ENCODE data around the gene CRISPLD2.
"Not testable (repeated sequence)": the region's sequence is repeated elsewhere in the genome, so short reads cannot be mapped to it uniquely, and the experiment has no call there.

Gene CRISPLD2

DNA sequence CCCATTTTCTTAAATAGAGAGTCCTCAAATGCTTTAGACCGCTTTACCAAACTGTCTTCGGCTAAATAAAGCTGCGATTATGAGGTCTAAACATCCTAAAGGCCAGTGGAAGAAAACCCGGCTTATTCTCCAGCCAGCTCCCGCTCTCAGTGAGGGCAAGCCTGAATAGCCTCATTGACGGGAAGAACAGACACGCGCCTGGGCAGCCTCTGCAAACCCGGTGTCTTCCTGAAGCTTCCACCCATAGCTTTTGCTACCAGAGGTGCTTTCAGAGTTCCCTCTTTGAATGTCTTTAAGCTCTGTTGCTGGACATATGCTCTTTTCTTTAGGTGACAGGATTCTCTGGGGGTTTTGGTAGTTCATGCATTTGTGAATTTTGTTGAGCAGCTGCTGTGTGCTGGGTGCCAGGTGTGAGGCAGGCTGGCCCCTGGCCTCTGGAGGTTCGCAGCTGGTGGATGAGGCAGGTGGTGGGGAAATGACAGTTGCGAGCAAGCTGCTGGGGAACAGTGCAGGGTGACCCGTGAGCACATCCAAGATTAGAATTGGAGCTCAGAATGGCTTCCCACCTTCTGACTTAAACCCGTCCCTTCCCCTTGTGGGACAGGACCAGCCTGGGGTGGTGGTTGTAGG lies 44.7 kb downstream of the CRISPLD2 start:
- no peak for FAIRE-seq

DNA sequence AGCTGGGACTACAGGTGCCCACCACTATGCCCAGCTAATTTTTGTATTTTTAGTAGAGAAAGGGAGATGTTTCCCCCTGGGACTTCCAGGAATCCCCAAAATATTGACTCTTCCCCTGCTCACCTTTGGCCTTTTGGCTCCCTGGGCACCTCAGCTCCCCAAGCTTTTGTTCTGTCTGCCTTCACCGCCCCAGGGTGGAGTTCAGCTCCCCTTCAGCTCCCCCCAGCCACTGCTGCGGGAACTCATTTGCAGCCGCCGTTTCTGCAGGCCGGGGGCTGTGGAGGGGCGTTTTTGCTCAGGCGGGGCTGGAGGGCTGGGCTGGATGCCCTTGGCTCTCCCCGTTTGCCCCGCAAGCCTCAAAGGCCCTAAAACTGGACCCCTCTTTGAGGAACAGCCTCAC lies 47.9 kb downstream of the CRISPLD2 start:
- no peak for FAIRE-seq

DNA sequence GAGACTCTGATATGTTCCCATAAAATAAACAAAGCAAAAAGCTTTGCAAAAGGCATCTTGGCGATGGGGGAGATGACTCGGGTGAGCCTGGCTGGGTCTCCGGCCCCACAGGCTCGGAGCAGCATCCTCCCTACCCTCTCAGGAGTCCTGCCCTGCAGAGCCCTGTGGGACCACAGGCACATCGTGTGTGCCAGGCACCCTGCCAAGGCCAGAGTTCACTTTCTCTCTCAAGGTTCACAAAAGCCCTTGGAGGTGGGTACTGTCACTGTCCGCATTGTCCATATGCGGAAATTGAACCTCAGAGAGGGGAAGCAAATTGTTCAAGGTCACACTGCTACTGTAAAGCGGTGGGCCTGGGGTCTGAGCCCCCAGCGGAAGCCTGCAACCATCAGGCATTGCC lies 48.5 kb downstream of the CRISPLD2 start:
- no peak for FAIRE-seq

DNA sequence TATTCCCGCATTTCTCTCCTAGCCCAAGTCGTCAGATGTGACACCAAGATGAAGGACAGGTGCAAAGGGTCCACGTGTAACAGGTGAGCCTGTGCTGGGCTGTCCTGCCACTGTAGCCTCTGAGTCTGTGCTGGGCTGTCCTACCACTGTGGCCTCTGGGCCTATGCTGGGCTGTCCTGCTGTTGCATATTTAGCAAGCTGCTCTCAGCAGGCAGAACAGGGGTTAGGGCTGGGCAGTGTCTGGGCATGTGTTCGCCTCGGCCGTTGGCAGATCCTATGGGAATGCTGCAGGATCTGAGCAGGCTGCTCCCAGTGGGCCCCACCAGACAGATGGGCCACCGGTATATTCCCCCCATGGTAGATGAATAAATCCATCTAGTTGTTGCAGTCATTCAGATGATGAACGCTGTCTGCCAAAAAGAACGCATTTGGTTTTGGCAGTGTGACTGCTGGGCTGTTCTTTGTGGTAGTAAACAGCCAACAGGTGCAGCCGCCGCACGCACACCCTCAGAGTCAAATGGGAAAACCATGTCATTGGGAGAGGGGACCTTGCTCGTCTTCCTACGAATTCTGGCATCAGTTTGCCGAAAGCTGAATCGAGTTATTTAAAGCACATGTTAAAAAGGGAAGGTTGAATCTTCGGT lies 49.2 kb downstream of the CRISPLD2 start:
- FAIRE-seq = no peak

DNA sequence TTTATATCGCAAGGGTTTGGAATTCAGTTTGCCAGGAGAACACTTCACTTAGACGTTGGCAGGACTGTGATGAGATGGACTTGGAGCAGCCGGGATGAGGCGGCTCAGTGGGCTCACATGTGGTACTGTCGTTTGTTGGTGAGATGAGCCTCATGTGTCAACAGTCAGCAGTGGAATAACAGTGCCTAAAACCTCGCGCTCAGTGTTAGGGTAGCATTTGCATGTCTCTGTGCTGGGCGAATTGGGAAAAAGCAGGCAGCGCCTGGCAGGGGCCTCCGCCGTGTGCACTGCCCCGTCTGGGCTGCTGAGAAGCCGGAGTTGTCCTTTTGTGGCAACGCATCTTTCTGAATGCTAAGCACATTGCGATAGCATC lies 49.7 kb downstream of the CRISPLD2 start:
- no peak for FAIRE-seq

DNA sequence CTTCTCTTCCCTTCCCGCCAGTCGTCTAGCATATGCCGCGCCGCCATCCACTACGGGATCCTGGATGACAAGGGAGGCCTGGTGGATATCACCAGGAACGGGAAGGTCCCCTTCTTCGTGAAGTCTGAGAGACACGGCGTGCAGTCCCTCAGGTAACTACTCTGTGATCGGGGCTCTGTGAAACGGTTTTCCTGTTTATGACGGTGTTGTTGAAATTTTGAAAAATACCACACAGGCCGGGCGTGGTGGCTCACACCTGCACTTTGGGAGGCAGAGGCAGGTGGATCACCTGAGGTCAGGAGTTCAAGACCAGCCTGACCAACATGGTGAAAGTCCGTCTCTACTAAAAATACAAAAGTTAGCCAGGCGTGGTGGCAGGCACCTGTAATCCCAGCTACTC lies 53.2 kb downstream of the CRISPLD2 start:
- not testable (repeated sequence) for FAIRE-seq

DNA sequence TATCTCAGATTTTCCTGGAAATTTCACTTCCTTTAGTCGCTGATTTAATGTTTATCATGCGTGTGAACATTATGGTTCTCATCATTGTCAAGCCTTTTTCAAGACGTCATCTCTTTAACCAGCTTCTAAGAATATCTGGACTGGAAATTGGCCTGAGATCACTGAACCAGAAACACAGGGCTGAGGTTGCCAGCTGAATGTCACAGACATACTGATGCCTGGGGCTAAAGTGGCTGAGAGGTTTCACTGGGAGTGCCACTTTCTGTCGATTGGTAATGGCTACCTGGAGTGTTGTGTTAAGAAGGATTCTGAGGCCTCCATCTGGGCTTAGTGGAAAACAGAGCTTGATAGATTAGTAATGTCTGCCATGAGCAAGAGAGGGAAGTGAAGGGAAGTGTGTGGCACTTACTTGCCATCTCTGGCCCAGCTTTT lies 54.2 kb downstream of the CRISPLD2 start:
- FAIRE-seq = no peak

DNA sequence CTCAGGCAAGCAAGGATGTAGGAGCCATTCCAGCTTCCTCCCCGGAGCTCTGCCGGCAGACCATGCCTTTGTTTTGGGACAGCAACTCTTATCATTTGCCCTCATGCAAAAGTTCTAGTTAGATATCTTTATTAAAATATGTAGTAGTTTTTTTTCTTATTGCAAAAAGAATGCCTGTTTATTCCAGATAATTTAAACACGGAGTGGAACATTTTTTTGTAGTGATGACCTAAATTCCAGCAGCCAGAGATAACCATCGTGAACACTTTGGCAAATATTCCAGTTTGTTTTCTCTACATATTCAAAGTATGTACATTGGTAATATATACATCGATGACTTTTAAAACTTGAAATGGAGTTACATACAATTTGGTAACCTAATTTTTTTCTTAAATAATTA lies 54.8 kb downstream of the CRISPLD2 start:
- no peak for FAIRE-seq

DNA sequence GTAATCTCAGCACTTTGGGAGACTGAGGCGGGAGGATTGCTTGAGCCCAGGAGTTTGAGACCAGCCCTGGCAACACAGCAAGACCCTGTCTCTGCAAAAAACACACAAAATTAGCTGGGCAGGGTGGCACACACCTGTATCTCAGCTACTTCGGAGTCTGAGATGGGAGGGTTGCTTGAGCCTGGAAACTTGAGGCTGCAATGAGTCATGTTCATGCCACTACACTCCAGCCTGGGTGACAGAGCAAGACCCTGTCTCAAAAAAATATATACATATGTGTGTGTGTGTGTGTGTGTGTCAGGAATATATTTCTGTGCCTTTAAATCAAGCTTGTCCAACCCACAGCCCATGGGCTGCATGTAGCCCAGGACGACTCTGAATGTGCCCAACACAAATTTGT lies 55.2 kb downstream of the CRISPLD2 start:
- no peak for FAIRE-seq

DNA sequence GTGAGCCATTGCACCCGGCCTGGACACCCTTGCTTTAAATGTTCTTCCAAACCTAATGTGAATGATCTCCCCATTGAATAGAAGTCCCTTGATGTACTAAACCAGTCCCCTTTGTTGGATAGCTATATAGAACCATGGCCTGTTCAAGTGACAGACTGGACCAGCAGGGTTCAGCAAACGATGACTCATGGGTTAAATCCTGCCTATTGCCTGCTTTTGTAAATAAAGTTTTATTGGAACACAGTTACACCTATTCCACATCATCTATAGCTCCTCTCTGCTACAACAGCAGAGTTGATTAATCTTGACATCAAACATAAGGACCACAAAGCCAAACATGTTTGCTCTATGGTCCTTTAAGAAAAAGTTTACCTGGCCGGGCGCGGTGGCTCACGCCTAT lies 56.1 kb downstream of the CRISPLD2 start:
- FAIRE-seq = no peak

DNA sequence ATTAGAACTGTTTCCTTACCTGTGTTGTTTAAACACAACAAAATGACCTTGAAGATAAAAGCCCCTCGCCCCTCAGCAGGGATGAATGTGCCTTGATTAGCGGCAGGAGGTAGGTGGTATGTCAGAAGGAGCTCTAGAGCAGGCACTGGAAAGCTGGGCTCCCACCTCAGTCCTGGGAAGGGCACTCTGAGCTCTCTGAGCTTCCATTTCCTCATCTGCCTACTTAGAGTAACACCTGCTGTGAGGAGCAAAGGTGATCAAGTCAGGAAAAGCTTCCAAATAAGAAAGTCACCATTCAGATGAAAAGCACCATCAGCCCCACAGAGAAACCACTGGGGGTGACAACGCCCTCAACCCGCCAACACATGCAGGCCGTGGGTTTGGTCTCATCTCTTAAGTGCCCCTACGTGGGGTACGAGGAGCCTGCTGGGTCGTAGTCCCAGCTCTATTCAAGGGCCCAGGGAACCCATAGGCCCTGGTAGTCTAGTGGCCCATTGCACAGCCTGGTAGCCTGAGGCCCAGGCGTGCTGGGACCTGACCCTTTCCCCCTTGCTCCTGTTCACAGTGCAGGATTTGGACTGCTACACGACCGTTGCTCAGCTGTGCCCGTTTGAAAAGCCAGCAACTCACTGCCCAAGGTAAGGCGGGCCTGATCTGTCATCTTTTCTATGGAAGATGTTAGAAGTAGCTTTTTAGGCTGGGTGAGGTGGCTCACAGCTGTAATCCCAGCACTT lies 57.3 kb downstream of the CRISPLD2 start:
- FAIRE-seq = no peak

DNA sequence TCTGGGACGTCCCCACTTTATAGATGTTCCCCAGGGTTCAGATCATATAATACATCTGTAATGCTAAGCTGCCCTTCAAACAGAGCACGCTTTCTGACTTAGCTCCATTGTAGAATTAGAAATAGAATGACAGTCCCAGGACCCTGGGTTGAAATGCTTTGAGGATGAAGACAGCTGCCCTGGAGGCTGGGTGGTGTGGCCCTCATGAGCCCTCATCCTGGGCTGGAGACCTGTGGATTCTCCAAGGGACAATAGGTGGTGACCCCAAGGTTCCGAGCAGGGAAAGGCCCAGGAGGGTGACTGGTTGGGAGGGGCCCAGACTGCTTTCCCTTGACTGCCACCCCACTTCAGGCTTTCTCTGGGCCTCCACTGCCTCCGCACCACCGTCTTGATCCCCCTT lies 59.0 kb downstream of the CRISPLD2 start:
- no peak for FAIRE-seq

DNA sequence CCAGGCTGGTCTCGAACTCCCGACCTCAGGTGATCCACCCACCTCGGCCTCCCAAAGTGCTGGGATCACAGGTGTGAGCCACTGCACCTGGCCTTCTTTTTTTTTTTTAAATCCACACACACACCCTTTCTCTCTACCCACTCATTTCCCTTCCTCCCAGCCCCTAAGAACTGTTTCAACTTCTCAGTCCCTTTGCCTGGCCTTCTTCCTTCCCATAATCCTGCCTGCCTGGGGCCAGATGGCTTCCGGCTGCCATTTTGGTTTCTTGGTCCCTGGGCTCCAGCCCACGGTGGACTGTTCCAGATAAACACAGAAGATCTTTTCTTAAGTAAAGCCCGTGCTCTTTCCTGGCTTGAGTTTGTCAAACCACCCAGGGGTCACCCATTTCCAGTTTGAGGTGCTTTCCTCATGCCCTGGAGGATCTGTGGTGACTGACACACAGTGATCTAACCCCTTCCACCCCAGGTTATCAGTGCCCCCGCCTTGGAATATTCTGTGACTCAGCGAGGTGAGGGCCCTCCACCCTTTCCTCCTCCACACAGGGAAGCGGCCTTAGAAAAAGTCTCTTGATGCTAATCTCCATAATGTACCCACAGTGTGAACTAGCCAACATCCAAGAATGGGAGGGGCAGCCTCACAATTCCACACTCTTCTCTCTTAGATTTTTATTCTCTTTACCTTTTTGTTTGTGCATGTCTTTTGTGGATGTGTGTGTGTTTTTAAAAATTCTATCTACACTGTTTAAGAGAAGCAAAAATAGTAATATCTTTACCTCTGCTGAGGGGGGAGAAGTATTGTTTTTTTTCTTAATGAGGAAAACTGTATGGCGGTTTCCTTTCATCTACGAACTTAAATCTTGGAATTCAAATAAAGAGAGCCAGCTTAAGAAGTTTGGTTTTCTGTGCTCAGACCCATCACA lies 60.0 kb downstream of the CRISPLD2 start:
- no peak for FAIRE-seq

DNA sequence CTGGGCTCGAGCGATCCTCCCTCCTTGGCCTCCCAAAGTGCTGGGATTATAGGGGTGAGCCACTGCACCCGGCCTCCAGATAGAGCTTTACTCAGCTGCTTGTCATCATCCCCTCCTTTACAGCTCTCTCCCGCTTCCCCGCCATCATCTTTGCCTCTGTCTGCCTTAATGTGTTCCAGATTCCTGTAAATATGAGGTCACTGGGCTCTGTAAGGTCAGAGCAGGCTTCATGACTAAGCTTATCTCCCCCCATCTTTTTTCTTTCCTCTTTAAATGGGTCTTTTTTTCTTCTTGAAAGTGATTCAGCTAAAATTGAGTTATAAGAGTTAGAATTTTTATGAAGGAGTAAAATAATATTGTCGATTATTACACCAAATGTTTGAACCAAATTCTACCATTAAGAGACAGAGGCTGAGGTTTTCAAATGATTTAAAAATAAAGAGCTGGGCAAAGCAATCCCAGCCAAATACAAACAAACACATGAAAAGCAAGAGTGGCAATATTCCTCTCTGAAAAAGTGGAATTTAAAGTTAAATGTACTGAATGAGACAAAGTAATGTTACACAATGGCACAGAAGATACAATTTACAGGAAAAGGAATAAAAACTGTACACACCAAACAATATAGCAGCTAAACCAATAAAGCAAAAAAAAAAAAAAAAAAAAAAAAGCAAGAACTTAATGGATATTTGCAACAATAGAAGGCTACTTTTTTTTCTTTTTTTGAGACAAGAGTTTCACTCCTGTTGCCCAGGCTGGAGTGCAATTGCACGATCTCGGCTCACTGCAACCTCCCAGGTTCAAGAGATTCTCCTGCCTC lies 62.1 kb downstream of the CRISPLD2 start:
- FAIRE-seq = no peak

DNA sequence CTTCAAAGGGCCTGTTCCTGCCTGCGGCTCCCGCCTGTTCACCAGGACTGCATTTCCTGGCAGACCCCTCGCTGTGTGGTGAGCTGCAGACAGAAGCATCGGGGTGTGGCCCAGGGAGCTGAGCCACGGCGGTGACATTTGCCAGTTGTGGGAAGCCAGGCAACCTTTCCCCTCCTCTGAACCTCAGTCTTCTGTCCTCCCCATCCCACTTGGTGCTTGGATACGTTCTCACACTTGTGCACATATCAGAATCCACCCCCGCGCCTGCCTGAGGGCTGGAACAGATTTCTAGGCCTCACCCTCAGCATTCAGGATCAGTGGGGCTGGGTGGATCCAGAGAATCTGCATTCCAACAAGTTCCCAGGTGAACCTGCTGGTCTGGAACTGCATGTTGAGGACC lies 63.5 kb downstream of the CRISPLD2 start:
- no peak for FAIRE-seq

DNA sequence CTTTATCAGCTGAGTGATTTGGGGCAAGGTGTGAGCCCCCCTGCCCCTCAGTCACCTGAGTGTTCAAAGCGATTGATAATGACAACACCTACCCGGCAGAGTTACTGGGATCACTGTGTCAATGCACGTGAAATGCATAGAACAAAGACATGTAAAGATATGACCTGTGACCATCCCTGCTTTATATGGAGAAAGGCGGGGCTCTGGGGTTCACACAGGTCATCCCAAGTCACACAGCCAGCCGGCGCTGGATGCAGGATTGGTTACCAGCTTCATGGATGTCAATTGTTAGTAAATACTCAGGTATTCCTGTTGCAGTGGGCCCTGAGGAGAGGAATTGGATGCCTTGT lies 64.4 kb downstream of the CRISPLD2 start:
- no peak for FAIRE-seq

DNA sequence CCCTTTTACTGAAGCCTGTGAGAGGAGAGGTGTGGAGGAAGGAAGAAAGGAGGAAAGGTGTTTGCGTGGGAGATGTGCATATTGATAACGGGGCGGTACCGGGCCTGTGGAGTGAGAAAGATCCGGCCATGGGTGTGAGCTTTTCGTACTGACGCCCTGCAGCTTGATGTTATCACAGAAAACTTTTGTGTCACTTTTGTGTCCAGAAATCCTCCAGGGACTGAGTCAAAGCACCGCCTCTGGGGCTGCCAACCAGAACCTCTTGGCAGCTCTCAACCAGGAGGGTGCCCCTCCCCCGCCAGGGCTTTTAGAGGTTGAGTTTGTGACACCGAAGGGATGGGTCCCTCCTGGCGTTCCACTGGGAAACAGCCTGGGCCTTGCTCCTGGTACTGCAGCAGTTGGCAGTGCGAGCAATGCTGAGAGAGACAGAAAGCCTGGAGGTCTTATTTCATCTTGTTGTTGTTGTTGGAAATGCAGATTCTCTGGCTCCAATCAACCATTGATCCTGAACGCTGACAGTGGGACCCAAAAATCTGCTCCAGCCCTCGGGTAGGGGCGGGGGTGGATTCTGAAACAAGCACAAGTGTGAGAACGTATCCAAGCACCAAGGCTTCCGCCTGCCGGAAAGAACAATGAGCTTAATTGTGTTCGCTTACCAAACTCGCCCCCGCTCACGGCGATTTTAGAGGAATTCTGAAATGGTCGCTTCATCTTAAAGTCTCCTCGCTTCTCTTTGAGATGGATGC lies 65.0 kb downstream of the CRISPLD2 start:
- no peak for FAIRE-seq

DNA sequence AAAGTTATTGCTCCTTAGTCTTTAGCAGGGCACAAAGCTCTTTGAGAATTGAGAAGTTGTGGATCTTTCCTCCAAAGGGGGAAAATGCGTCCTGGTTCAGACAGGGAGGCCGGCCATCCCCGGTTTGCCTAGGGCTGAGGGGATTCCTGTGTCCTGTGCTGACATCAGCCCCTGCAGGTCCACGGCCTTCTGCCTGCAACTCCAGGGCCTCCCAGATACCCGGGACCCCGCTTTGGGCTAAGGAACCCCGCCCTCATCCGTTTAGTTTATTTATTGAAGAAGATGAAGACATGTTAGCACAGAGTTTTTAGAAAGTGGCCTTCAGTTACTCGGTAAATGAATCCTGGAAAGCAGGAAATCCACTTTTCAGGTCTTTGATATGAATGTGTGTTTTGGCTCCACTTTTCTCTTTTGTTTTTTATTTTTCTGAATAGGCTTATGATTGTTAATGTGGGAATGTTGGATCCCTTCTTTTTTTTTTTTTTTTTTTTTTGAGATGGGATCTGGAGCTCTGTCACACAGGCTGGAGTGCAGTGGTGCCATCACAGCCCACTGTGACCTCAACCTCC lies 65.6 kb downstream of the CRISPLD2 start:
- FAIRE-seq = no peak

DNA sequence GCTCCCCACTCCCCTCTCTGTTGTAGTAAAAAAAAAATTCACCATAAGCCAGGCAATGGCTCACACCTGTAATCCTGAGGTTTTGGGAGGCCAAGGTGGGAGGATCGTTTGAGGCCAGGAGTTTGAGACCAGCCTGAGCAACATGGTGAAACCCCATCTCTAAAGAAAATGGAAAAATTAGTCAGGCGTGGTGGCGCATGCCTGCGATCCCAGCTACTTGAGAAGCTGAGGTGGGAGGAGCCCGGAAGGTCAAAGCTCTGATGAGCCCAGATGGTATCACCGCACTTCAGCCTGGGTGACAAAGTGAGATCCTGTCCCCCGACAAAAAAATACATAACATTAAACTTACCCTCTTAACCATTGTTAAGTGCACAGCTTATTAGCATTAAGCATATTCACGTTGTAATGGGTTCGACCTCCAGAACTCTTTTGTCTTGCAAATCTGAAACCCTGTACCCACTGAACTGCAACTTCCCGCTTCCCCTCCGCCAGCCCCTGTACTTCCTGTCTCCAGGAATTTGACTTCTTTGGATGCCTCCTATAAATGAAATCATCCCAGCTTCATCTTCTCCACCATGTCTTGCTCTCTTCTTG lies 66.8 kb downstream of the CRISPLD2 start:
- FAIRE-seq = no peak

DNA sequence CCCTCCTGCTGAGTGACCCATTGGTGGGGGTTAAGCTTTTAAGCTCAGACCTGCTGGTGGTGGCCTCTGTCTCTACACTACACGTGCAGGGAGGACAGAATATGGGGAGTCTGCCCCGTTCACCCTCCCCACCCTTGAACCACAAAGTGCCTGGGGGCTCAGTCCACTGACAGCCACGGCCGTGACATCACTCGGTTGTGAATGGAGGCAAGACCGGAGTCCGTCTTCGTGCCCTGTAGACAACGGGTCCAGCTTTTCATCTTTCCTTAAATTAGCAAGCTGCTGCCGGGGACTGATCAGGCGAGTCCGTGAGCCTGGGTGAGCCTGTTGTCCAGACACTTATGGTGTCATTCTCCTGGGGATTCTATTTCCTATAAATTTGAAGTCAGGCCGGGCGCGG lies 67.4 kb downstream of the CRISPLD2 start:
- FAIRE-seq = no peak

DNA sequence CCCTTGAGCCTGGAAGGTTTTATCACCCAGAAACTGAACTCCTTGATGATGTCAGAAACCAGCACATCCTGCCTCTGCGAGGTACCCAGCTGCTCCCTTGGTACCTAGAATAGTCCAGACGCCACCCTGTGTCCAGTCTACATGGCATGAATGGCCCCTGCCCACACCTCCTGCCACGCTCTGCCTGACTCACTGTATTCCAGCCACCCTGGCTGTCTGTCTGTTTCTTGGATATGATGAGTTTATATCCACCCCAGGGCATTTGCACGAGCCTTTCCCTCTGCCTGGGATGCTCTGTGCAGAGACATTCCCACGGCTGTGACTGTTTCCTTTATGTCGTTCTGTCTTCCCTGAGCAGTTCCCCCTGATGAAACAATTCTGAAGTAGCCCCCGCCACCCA lies 68.7 kb downstream of the CRISPLD2 start:
- FAIRE-seq = no peak

Measured in G401.6 (cell line).